ENCODE data around the gene ITCH.
A peak's percentile ranks its signal among the peaks of the same experiment; 100 is the strongest.
"Not testable (repeated sequence)": the region's sequence is repeated elsewhere in the genome, so short reads cannot be mapped to it uniquely, and the experiment has no call there.

ITCH gene

DNA sequence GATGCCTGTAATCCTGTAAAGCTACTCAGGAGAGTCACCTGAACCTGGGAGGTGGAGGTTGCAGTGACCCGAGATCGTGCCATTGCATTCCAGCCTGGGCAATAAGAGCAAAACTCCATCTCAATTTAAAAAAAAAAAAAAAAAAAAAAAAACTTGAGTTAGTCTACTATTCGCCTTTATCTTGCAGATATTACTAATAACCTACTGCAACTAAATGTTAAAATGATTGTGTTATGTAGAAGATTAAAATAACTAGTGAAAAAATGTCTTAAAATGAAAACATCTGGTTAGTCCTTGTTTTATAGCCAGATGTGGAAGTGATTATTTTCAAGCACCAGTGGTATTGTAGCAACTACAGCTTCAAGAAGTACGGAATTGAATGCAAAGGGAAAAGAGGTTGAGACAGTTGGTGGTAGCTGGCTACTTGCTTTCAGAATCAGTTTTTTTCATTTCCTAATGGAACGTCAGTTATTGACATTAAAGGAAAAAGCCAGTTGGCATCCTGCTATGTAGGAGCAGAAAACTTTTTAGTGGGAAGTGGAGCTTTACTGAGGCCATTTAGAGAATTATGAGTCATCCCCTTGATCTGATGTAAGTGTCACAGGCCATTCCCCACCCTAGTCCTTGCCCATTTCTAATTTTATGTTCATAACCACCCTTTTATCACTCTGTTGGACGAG lies 109.3 kb downstream of the ITCH start:
- DNase-seq: no peak

DNA sequence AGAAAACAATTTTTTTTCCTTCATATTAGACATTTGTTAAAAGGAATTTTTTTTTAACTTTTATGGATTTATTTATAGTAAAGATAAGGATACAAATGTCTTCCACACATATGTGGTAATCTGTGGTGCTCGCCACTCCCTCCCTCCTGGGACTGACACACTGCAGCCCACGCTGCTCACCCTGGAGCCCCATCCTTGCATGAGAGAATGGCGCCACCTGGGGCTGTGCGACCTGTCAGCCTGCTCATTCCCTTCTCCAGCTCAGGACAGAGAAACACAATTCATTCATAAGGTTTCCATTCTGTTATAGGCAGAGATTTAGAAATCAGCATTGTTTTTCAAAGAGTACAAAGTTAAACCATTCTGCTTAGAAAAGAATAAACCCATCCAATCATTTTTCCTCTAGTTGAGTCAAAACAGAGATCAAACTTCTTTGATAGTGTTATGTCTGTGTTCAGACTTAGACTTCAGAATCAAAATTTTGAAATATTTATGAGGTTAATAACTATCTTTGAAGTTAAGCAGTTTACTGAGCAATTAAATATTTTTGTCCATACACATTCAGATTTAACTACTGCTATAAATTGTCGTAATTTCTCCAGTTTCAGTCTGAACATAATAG lies 110.3 kb downstream of the ITCH start:
- peak; percentile 42 for DNase-seq

DNA sequence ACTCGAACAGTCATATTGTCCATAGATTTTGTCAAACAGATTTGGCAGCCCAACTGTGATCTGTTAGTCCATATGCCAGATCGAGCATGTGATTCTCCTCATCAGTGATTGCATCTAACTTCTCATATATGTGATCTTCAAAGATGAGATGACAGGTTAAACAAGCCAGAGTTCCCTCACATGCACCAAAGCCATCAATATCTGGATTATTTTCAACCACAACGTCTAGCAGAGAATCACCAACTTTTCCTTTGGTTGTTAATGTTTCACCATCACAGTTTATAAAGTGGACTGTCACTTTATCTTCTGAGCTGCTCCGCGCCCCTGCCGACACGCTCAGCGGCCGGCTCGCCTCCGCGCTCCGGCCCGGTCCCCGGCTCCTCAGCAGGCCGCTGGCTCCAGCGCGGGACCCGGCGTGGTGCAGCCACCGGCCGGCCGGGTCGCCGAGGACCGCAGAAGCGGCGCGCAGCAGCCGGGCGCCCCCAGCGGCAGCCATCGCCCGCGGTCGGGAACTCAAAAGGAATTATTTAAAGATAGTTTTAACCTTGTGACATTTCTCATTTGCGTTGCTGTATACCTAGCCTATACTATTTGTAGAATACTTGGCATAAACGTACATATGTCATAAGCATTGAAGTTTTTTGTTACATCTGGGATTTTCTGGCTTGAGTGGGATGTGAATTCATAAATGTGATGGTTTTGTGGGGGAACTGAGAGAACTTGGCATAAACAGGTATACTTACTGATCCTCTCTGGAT lies 113.1 kb downstream of the ITCH start:
- DNase-seq: peak; percentile 32

DNA sequence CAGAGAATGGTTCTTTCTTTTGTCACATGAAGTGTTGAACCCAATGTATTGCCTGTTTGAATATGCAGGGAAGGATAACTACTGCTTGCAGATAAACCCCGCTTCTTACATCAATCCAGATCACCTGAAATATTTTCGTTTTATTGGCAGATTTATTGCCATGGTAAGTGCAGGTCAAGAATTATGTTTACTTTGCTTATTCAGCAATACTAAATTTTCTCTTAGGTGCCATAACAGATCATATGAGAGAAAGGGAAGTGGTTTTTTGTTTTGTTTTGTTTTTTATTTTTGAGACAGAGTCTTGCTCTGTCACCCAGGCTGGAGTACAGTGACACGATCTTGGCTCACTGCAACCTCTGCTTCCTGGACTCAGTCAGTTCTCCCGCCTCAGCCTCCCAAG lies 116.6 kb downstream of the ITCH start:
- DNase-seq: no peak

DNA sequence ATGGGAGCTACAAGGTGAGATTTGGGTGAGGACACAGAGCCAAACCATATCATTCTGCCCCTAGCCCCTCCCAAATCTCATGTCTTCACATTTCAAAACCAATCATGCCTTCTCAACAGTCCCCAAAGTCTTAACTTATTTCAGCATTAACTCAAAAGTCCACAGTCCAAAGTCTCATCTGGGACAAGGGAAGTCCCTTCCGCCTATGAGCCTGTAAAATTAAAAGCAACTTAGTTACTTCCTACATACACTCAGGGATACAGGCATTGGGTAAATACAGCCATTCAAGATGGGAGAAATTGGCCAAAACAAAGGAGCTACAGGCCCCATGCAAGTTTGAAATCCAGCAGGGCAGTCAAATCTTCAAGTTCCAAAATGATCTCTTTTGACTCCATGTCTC lies 119.1 kb downstream of the ITCH start:
- DNase-seq: not testable (repeated sequence)

DNA sequence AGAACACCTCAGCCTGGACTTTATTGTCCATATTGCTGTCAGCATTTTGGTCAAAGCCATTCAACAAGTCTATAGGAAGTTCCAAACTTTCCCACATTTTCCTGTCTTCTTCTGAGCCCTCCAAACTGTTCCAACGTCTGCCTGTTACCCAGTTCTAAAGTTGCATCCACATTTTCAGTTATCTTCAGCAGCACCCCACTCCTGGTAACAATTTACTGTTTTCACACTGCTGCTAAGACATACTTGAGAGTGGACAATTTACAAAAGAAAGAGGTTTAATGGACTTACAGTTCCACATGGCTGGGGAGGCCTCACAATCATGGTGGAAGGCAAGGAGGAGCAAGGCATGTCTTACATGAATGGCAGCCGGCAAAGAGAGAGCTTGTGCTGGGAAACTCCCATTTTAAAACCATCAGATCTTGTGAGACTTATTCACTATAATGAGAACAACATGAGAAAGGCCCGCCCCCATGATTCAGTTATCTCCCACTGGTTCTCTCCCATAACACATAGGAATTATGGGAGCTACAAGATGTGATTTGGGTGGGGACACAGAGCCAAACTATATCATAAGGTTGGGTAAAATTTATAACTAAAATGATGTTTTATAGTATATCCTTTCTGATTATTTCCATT lies 120.6 kb downstream of the ITCH start:
- not testable (repeated sequence) for DNase-seq

DNA sequence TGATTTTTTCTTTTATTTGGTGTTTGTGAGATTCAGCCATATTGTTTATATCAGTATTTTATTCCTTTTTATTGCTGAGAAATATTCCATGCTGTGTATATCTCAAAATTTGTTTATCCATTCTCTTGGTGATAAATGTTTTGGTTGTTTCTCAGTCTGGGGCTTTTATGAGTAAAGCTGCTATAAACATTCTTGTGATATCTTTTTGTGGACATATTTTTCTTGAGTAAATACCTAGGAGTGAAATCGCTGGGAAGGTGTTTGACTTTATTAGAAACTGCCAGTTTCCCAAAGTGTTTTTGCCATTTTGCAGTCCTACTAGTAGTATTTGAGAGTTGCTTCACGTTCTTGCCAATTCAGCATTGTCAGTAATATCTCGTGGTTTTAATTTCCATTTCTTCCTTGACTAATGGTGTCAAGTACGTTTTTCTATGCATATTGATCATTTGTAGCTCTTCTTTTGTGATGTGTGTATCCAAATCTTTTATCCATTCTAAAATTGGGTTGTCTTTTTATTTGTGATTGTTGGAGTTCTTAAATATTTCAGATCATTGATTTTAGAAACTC lies 122.1 kb downstream of the ITCH start:
- no peak for DNase-seq

DNA sequence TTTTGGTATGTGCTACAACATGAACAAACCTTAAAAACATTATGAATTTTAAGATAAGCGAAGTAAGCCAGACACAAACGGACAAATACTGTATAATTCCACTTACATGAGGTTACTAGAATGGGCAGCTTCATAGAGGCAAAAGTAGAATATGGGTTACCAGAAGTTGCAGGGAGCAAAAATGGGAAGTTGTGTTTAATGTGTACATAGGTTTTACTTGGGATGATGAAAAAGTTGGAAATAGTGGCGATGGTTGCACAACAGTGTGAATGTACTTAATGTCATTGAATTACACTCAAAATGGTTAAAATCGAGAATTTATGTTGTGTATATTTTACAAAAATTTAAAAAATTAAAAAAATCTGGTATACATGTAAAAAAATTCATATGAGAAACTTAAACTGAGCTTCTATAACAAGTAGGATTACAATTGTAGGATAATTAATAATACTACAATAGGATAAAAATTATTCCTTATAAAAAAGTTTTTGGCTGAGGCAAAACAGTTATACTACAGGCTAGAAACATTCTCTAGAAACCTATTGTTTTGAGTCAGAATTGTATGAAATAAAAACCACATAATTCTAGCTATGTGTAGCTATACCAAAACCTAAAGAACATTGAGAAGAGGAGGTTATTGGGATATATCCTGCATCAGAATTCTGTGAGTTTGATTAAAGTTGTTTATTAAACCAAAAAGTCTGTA lies 128.3 kb downstream of the ITCH start:
- DNase-seq: no peak

DNA sequence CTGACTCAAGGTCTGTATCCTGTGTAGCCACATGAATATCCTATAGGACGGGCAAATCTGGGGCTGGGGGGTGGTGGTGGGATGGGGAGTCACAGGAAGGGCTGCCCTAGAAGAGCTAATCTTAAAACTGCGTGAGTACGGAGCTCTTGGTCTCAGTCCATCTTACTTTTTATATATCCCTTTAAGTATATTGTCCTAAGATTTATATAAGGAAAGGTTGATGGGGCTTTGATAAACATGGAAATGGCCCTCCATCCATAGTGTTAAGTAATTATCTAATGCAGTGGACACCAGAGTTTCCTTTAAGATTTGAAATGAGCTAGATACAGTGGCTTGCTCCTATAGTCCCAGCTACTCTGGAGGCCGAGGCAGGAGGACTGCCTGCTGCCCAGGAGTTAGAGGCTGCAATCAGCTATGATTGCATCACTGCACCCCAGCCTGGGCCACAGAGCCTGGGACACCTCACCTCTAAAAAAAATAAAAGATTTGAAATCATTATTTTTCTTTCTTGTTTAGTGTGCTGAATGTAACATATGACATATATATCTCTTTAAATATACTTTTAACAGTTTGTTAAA lies 128.9 kb downstream of the ITCH start:
- DNase-seq: no peak

DNA sequence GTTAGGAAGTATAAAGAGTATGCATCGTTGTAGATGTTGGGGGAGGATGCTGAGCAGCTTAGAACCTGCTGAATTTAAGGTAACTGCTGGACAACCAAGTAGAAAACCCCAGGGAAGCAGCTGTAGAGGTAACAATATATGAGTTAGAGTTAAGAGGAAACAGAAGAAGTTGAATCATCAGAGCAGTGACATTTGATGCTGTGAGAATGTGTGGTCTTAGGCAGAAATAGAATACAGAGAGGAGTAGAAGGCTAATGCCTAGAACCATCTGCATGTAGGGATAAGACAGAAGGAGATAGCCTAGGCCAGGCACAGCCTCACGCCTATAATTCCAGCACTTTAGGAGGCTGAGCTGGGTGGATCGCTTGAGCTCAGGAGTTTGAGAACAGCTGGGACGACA lies 130.6 kb downstream of the ITCH start:
- no peak for DNase-seq

DNA sequence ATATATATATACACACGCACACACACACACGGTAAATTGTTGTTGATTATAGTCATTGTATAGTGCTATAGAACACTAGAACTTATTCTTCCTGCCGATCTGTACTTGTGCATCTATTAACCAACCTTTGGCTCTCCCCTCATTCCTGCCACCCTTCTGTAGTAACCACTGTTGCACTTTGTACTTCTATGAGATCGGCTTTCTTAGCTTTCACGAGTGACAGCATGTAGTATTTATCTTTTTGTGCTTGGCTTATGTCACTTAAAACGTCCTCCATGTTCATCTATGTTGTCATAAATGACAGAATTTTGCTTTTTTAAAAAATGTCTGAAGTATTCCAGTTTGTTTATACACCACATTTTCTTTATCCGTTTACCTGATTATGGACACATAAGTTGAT lies 132.2 kb downstream of the ITCH start:
- no peak for DNase-seq

DNA sequence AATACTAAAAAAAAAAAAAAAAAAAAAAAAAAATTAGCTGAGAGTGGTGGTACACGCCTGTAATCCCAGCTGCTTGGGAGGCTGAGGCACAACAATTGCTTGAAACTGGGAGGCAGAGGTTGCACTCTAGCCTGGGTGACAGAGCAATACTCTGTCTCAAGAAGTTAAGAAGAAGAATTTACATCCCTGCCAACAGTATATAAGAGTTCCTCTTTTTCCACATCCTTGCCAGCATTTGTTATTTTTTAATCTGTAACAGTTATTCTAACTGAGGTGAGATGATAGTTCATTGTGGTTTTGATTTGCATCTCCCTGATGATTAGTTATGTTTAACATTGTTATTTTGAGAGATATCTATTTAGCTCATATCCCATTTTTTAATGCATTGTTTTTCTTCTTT lies 132.8 kb downstream of the ITCH start:
- no peak for DNase-seq

DNA sequence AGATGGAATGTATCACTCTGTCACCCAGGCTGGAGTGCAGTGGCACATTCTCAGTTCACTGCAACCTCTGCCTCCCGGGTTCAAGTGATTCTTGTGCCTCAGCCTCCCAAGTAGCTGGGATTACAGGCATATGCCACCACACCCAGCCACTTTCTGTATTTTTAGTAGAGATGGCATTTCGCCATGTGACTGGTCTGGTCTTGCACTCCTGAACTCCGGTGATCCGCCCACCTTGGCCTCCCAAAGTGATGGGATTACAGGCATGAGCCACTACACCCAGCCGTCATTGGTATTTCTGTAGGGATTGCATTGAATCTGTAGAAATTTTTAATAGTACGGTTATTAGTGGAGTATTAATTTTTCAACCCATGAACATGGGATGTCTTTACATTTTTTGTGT lies 134.5 kb downstream of the ITCH start:
- not testable (repeated sequence) for DNase-seq

DNA sequence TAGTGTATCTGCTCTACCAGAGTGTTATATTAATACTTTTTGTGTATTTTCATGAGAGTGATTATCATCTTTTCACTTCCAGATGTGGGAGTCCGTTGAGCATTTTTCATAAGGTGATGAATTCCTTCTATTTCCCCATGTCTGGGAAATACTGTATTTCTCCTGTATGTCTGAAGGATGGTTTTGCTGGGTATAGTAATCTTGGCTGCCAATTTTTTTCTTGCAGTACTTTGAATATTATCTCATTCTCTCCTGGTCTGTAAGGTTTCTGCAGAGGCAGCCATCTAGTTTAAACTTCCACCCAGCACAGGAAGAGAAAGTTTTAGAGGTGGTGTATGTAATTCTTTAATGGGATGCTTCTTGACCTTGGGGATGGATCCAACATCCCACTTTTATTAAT lies 137.8 kb downstream of the ITCH start:
- no peak for DNase-seq

DNA sequence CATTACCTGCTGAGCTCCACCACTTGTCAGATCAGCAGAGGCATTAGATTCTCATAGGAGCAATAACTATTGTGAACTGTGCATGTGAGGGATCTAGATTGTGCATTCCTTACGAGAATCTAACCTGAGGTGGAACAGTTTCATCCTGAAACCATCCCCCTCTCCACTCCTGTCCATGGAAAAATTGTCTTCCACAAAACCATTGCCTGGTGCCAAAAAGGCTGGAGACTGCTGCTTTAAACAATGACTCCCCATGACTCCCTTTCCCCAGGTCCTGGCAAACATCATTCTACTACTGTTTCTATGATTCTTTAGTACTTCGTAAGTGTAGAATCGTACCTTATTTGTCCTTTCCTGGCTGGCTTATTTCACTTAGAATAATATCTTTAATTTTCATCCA lies 143.4 kb downstream of the ITCH start:
- DNase-seq: no peak

DNA sequence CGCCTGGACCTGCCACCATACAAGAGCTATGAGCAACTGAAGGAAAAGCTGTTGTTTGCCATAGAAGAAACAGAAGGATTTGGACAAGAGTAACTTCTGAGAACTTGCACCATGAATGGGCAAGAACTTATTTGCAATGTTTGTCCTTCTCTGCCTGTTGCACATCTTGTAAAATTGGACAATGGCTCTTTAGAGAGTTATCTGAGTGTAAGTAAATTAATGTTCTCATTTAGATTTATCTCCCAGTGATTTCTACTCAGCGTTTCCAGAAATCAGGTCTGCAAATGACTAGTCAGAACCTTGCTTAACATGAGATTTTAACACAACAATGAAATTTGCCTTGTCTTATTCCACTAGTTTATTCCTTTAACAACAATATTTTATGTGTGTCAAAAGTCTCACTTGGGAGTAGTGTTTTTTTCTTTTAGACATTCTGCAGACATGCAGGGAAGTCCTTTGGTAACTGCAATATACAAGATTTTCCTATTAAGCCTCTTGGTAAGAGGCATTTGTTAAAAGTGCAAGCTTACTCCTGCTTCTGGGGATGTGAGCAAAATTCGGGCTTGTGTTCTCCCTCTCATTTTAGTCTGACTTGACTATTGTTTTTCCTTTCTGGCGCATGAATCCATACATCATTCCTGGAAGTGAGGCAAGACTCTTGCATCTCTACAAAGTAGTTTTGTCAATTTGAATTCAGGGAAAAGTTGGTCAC lies 144.8 kb downstream of the ITCH start:
- DNase-seq: no peak

DNA sequence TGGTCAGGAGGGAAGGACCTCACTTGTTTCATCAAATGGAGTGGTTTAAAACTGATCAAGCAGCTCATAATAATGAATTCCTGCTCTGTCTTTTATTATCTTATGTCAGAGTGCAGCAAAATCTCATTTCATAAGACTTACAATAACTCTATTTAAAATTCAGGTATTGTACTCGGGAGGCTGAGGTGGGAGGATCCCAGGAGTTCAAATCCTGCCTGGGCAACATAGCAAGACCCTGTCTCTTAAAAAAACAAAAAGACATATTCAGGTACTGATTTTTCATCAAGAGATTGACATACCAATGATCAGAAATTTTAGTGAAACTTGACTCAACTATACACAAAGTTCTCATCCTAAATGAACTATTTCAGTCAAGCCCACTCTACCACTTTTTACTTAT lies 147.5 kb downstream of the ITCH start:
- no peak for DNase-seq

DNA sequence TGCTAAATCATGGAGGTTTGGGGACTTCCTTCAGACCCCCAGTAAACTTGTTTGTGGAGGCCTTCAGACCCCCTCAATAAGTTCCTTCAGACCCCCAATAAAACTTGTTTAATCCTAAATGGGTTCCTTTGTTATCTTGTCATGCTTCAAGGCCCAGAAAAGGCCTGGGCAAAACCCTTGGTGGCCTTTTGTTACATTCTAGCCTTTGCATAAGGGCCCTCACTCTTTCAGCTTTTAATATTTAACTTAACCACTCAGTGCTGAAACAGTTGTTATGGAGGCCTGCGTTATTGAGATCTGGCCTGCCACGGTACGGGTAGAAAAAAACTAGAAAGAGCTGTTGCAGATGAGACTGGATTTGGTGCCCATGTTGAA lies 148.8 kb downstream of the ITCH start:
- DNase-seq: no peak

DNA sequence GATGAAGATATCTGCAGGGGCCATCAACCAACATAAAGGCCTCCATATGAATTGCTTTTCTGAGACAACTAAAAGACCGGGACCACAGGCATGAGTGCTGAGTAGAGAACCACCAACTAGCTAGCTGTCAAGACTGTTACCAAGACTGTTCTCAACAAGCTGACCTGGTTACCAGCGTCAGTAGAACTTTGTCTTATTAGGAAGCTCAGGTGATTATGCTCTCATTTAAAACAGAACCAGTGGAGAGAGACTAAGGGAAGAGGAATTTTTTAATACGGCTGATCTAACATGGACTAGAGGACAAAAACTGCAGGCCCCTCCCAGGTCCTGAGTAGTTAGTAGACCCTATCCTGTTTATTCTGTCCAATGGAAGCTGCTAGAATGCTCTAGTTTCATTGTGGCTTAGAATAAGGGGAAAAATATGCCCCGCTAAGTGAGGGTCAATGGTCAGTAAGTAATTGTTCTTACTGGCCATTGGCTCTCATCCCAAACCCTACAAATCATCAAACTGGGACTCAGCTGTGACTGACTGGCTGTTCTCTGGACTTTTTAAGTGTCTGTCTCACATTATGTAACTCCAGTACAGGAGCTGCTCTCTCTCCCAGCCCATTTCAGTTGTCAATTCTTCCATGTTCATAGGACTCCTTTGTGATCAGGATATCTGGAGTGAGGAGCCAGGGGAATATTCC lies 149.3 kb downstream of the ITCH start:
- DNase-seq: no peak

DNA sequence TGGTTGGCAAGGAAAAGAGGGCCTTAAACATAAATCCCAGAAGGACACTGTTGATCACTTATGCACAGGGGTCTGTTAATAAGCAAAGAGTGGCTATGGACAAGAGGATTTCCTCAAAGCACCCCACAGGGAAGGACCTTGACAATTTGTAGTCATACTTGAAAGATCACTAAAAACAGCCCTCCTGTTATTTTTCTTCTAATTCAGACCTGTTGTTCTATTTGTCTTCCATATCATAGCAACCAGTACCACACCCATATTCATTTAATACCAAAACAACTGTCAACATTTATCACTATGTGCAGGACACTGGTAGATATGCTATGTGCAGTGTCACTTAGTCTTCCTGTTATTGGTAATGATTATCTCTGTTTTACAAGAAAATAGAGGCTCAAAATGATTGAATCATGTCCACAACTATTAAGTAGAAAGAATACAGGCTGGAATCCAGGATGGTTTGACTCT lies 149.9 kb downstream of the ITCH start:
- no peak for DNase-seq

DNA sequence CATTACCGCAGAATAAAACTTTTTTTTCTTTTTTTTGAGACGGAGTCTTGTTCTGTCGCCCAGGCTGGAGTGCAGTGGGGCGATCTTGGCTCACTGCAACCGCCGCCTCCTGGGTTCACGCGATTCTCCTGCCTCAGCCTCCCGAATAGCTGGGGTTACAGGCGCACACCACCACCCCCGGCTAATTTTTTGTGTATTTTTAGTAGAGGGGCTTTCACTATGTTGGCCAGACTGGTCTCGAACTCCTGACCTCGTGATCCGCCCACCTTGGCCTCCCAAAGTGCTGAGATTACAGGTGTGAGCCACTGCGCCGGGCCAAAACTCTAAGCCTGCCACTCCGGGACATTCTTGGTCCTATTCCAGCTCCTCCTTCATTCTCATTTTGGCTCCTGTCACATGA lies 151.0 kb downstream of the ITCH start:
- DNase-seq: not testable (repeated sequence)
